Activated T-cell treated with anti-CD3 and anti-CD28 coated beads, Interleukin-2, amount 50 U/mL, for 72 hours (primary cell): Measurements from ENCODE around the gene KRTAP3-1. TPM values are rescaled to one million over a fixed set of nuclear protein-coding genes. Genes with fewer than 3 reads are reported as not detected.
"Not testable (repeated sequence)": the region's sequence is repeated elsewhere in the genome, so short reads cannot be mapped to it uniquely, and the experiment has no call there.

Source experiments
- ATAC-seq, 2 donors: fragments of 150-1000 bp; cut with Tn5 transposase; replicated peaks in 1 of 2; 2 replicates each; pipeline ENCODE4 v1.10.0; 2021; ENCODE audit warnings: moderate library complexity in 2 of 2, mild to moderate bottlenecking in 1 of 2
- DNase-seq, 2 donors: peaks; one replicate each; pipeline ENCODE4 v3.0.0; 2021 to 2022; ENCODE audit warnings: mixed read lengths in 1 of 2
- H3K27ac Mint-ChIP-seq: one replicate; pipeline ENCODE4 v1.8.0; 2022; ENCODE audit warnings: mild to moderate bottlenecking, moderate library complexity, mixed read lengths
- H3K27me3 Mint-ChIP-seq: one replicate; pipeline ENCODE4 v1.8.0; 2022; ENCODE audit warnings: low read depth, mixed read lengths
- H3K36me3 Mint-ChIP-seq, 2 donors: one replicate each; pipeline ENCODE4 v1.8.0; 2022; ENCODE audit warnings: mixed read lengths in 2 of 2, mild to moderate bottlenecking in 1 of 2; ENCODE audit not compliant: insufficient read depth in 2 of 2
- H3K4me1 Mint-ChIP-seq: one replicate; pipeline ENCODE4 v1.8.0; 2022; ENCODE audit warnings: low read depth, mixed read lengths
- H3K4me3 Mint-ChIP-seq, 2 donors: one replicate each; pipeline ENCODE4 v1.8.0; 2022; ENCODE audit warnings: mild to moderate bottlenecking in 2 of 2, mixed read lengths in 2 of 2, moderate library complexity in 2 of 2
- H3K9me3 Mint-ChIP-seq, 2 donors: one replicate each; pipeline ENCODE4 v1.8.0; 2022; ENCODE audit warnings: mixed read lengths in 2 of 2
- total RNA-seq, 2 donors: library from RNA; stranded (reverse); gene quantifications; one replicate each; pipeline ENCODE4 v1.2.3, GENCODE V29; 2022

Gene KRTAP3-1
- total RNA-seq, result not detected

- DNase-seq, result no peak
- Mint-ChIP-seq H3K36me3 (no peaks in the 10 kb centered on the region), H3K27me3 (no peaks in the 10 kb centered on the region), H3K4me1 (no peaks in the 10 kb centered on the region), H3K27ac (no peak within 1 kb of the TSS), H3K4me3 (no peak within 1 kb of the TSS), H3K9me3 (no peaks in the 10 kb centered on the region)
- ATAC-seq, result no peak
Measured at GRCh38 chr17:41008811-41009210, at the start of gene KRTAP3-1. KRTAP3-1 (minus strand) TSS chr17:41009128; CDS start chr17:41009074, 54 bp downstream.

- Mint-ChIP-seq H3K4me1 (no peaks in the 10 kb centered on the region), H3K4me3 (no peak overlapping the region), H3K9me3 (no peaks in the 10 kb centered on the region), H3K36me3 (no peaks in the 10 kb centered on the region), H3K27ac (no peak overlapping the region), H3K27me3 (peaks cover 41% of the 10 kb centered on the region)
- ATAC-seq (no peak), DNase-seq (no peak)
Measured at GRCh38 chr17:41057547-41057946, 48.6 kb upstream of the KRTAP3-1 start.

GRCh38 chr17:41055130-41055529, 46.2 kb upstream of the KRTAP3-1 start, which contains the start of gene KRTAP2-2:
KRTAP2-2 (minus strand) TSS chr17:41055230; CDS start chr17:41055211, 19 bp downstream.
- DNase-seq, result not testable (repeated sequence)

GRCh38 chr17:41054556-41054955, 45.6 kb upstream of the KRTAP3-1 start:
- H3K4me3 Mint-ChIP-seq, ATAC-seq, H3K27ac Mint-ChIP-seq, DNase-seq, H3K9me3 Mint-ChIP-seq, H3K36me3 Mint-ChIP-seq, H3K4me1 Mint-ChIP-seq: not testable (repeated sequence)
- peaks cover 22% of the 10 kb centered on the region for H3K27me3 Mint-ChIP-seq

More at GRCh38 chr17:41055130-41055529, 46.2 kb upstream of the KRTAP3-1 start, which contains the start of gene KRTAP2-2:
- not testable (repeated sequence) for H3K27ac Mint-ChIP-seq, H3K4me1 Mint-ChIP-seq, H3K4me3 Mint-ChIP-seq, H3K36me3 Mint-ChIP-seq, H3K9me3 Mint-ChIP-seq, ATAC-seq
- peaks cover 25% of the 10 kb centered on the region for H3K27me3 Mint-ChIP-seq

GRCh38 chr17:41054025-41054424, 45.1 kb upstream of the KRTAP3-1 start:
- Mint-ChIP-seq H3K36me3 (no peaks in the 10 kb centered on the region), H3K27me3 (peaks cover 19% of the 10 kb centered on the region), H3K9me3 (no peaks in the 10 kb centered on the region), H3K27ac (no peak overlapping the region), H3K4me3 (no peak overlapping the region), H3K4me1 (no peaks in the 10 kb centered on the region)
- ATAC-seq (no peak), DNase-seq (no peak)

- Mint-ChIP-seq H3K4me3 (no peak overlapping the region), H3K4me1 (no peaks in the 10 kb centered on the region), H3K9me3 (no peaks in the 10 kb centered on the region), H3K27me3 (peaks cover 16% of the 10 kb centered on the region), H3K36me3 (no peaks in the 10 kb centered on the region), H3K27ac (no peak overlapping the region)
- ATAC-seq (no peak), DNase-seq (no peak)
Measured at GRCh38 chr17:41052566-41052965, 43.6 kb upstream of the KRTAP3-1 start.

- Mint-ChIP-seq H3K9me3 (no peaks in the 10 kb centered on the region), H3K4me1 (no peaks in the 10 kb centered on the region), H3K27ac (no peak overlapping the region), H3K4me3 (no peak overlapping the region), H3K36me3 (no peaks in the 10 kb centered on the region), H3K27me3 (peaks cover 31% of the 10 kb centered on the region)
- no peak for DNase-seq
- no peak for ATAC-seq
Measured at GRCh38 chr17:41049110-41049509, 40.2 kb upstream of the KRTAP3-1 start.

GRCh38 chr17:41048441-41048840, 39.5 kb upstream of the KRTAP3-1 start:
- Mint-ChIP-seq H3K4me3 (no peak overlapping the region), H3K36me3 (peaks cover 0 to under 1% of the 10 kb centered on the region in 2 donors), H3K4me1 (no peaks in the 10 kb centered on the region), H3K27ac (no peak overlapping the region), H3K27me3 (peaks cover 31% of the 10 kb centered on the region), H3K9me3 (peaks cover 3 to 4% of the 10 kb centered on the region in 2 donors)
- ATAC-seq (no peak), DNase-seq (no peak)

GRCh38 chr17:41046735-41047465, 38.0 kb upstream of the KRTAP3-1 start, which contains the start of gene KRTAP2-1:
KRTAP2-1 (minus strand) TSS chr17:41047316; CDS start chr17:41047267, 49 bp downstream.
- peaks cover 31% of the 10 kb centered on the region for H3K27me3 Mint-ChIP-seq
- H3K9me3 Mint-ChIP-seq, H3K4me3 Mint-ChIP-seq, DNase-seq, ATAC-seq, H3K27ac Mint-ChIP-seq, H3K36me3 Mint-ChIP-seq, H3K4me1 Mint-ChIP-seq: not testable (repeated sequence)

- Mint-ChIP-seq H3K27me3 (peaks cover 27% of the 10 kb centered on the region), H3K4me3 (no peak overlapping the region)
Measured at GRCh38 chr17:41042953-41043352, 34.0 kb upstream of the KRTAP3-1 start.

GRCh38 chr17:41040783-41041571, 32.0 kb upstream of the KRTAP3-1 start, which contains the start of gene KRTAP1-1:
KRTAP1-1 (minus strand) TSS chr17:41041450; CDS start chr17:41041397, 53 bp downstream.
- H3K4me1 Mint-ChIP-seq, ATAC-seq, H3K9me3 Mint-ChIP-seq, H3K27ac Mint-ChIP-seq, H3K4me3 Mint-ChIP-seq, H3K36me3 Mint-ChIP-seq, DNase-seq: not testable (repeated sequence)
- H3K27me3 Mint-ChIP-seq, result peaks cover 13% of the 10 kb centered on the region

More at GRCh38 chr17:41042953-41043352, 34.0 kb upstream of the KRTAP3-1 start:
- no peak overlapping the region for H3K27ac Mint-ChIP-seq
- peaks cover 0 to 2% of the 10 kb centered on the region in 2 donors for H3K36me3 Mint-ChIP-seq
- ATAC-seq (no peak), DNase-seq (no peak)
- peaks cover 4 to 5% of the 10 kb centered on the region in 2 donors for H3K9me3 Mint-ChIP-seq
- no peaks in the 10 kb centered on the region for H3K4me1 Mint-ChIP-seq

GRCh38 chr17:41037853-41038350, 29.0 kb upstream of the KRTAP3-1 start:
- Mint-ChIP-seq H3K4me1 (no peaks in the 10 kb centered on the region), H3K9me3 (no peaks in the 10 kb centered on the region), H3K36me3 (no peaks in the 10 kb centered on the region), H3K27ac (no peak overlapping the region), H3K4me3 (no peak overlapping the region), H3K27me3 (peaks cover 6% of the 10 kb centered on the region)
- no peak for DNase-seq
- no peak for ATAC-seq
